CD1c-positive myeloid dendritic cell (primary cell): ENCODE measurements around the gene OR51F2.
"Not testable (repeated sequence)": the region's sequence is repeated elsewhere in the genome, so short reads cannot be mapped to it uniquely, and the experiment has no call there.

ENCODE experiments used
- DNase-seq: peaks from one replicate; pipeline ENCODE4 v3.0.0-alpha.2; 2016; ENCODE audit errors: extremely low spot score

Gene OR51F2

GRCh38 chr11:4821021-4821420 lies at the start of gene OR51F2:
OR51F2 (plus strand) TSS chr11:4821321; CDS start chr11:4821422, 101 bp downstream.
- DNase-seq = no peak

DNA sequence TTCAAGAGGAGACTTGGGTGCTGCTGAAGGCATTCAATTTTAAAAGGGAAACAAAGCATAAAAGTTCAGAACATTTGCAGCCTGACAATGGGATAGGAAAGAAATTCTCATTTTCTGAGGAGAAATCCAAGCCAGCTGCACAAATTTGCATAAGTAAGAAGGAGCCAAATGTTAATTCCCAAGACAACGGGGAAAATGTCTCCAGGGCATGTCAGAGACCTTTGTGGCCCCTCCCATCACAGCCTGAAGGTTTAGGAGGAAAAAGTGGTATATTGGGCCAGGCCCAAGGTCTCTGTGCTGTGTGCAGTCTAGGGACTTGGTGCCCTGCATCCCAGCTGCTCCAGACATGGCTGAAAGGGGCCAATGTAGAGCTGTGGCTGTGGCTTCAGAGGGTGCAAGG lies 38.7 kb upstream of the OR51F2 start:
- no peak for DNase-seq

DNA sequence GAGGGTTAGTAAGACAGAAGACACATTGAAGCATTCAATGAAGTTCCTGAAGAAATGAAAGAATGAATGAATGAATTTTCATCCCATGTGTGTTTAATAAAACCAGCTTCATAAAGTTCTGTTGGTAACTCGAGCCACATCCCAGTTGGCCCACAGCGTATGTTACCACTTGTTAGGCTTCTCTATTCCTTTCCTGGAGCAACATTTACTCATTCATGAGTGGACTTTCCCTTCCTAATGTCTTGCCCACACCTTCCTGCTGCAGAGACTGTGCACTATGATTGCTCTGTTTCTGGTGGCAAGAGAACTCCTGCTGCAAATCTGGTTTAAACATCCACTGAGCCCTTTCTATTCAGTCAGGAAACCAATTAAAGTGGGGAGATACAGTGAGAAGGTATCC lies 23.9 kb upstream of the OR51F2 start:
- no peak for DNase-seq

DNA sequence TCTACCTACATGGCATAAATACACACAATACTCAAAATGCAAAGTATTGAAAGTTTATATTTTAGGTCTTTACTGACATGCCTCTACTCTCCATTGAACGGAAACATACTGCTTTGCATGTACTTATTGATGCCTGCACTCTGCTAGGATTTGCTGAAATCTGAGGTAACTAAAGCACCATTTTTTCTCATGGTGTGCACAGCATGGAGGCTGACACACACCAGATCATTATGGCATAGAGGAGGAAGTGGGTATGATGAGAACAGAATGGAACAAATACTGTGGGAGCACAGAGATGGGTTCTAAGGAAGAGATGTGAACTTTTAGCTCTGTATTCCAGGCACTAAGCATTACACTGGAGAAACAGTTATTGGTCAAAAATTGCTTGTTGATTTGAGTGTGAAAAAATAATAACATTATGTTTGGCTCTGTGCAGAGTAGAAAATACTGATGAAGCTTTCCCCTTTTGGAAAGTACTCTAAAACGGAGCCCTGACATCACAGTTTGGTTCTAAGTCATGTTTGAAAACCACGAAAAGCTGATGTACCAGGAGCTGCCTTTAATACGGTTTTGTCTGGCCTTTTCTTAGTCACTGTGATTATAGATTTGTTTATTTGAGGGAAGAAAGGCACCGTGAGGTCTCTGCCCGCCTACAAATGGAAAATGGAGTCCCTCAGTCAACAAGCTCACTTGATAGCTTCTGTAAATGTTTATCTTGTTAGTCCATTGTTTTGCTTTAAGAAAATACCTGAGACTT lies 22.5 kb upstream of the OR51F2 start:
- no peak for DNase-seq

DNA sequence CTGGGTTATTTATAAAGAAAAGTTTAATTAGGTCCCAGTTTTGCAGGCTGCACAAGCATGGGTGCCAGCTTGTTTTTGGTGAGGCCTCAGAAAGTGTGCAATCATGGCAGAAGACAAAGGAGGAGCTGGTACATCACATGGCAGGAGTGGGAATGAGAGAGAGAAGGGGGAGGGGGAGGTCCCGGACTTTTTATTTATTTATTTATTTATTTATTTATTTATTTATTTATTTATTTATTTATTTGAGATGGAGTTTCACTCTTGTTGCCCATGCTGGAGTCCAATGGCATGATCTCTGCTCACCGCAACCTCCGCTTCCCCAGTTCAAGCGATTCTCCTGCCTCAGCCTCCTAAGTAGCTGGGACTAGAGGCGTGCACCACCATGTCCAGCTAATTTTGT lies 19.8 kb upstream of the OR51F2 start:
- not testable (repeated sequence) for DNase-seq

GRCh38 chr11:4804280-4804679 lies 16.8 kb upstream of the OR51F2 start, which contains the start of gene OR52R1:
OR52R1 (minus strand) TSS chr11:4804380; CDS start chr11:4804380, 0 bp downstream.
- DNase-seq = no peak

- no peak for DNase-seq
Observed at GRCh38 chr11:4808476-4808875, 12.6 kb upstream of the OR51F2 start.

DNA sequence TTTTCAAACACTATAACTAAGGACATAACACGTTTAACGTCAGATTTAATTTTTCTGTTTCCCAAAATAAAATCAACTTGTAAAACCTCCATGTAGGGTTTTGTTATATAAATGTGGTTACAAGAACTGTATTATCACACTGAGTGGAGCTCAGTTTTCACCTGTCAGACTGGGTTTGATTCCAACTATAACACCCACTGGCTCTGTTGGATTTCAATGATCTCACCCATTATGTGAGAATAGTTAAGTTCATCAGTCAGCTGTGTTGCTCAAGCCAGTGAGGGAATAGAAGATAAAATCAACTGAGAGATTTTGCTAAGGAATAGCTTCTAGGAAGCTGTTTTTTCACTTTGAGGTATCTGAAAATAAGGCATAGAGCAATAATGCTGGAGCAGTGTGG lies 11.9 kb upstream of the OR51F2 start:
- no peak for DNase-seq

- no peak for DNase-seq
Observed at GRCh38 chr11:4825132-4825531, 4.0 kb downstream of the OR51F2 start.

DNA sequence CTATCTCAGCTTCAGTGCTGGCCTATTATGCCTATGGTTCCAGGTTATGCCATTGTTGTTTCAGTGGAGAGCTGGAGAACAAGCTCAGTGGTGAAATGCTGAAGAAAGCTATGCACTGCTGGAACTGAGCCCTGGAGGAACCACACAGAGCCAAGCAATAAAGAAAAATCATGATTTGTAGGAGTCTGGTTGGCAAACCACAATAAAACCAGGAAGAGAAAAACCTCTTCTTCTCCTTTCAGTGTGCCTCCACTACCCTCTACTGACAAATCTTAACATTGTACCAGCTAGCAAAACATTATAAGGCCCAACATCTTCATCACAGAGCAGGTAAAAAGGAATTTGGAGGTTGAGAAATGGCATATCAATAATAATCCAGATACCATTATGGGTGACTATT lies 5.3 kb downstream of the OR51F2 start:
- no peak for DNase-seq

- DNase-seq = no peak
Observed at GRCh38 chr11:4830346-4830745, 9.2 kb downstream of the OR51F2 start.

DNA sequence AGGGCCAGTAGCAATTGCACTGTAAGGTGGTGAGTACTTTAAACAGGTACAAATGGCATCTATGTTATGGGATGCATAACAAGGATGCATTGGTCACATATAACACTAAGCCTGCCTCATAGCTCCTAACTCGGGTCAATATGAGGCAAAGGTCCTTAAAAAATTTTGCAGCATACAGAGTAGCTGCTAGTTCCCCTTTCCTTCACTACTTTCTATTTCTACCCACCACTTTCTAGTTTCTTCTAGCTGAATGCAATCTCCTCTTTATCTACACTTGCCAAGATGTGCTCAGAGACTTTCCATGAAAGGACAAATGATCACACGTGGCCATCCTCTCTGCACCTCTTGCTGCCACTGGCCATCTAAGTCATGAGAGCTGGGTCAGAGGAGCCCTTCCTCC lies 9.8 kb downstream of the OR51F2 start:
- no peak for DNase-seq

DNA sequence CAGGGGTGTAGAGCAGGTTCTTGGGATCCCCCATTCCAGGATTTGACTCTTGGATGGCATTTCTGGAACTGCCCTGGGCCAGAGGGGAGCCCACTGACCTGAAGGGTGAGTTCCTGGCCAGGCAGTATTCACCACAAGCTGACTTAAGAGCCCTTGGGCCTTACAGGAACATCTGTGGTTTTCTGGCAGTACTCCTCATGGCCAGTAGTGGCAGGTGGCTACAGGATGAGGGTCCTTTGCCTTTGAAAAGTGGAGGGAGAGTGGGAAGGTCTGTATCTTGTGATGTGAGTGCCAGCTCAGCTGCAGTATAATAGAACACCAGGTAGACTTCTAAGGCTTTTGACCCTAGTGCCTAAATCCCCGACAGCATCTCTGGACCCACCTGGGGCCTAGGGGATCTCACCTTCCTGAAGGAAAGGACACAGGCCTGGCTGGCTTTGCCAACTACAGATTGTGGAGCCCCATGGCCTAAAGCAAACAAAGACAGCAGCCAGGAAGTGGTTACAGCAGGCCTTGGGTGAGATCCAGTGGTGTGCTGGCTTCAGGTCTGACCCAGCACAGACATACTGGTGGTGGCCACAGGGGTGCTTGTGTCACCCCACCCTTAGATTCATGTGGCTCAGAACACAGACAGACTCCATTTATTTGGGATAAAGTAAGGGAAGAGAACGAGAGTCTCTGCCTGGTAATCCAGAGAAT lies 18.9 kb downstream of the OR51F2 start:
- no peak for DNase-seq

GRCh38 chr11:4848908-4849532 lies 27.9 kb downstream of the OR51F2 start, which contains the start of gene OR51S1:
OR51S1 (minus strand) TSS chr11:4849208; CDS start chr11:4849208, 0 bp downstream.
- DNase-seq = no peak

- DNase-seq = no peak
Observed at GRCh38 chr11:4851033-4851432, 29.9 kb downstream of the OR51F2 start.

GRCh38 chr11:4854286-4854685 lies 33.2 kb downstream of the OR51F2 start:
- DNase-seq = not testable (repeated sequence)

DNA sequence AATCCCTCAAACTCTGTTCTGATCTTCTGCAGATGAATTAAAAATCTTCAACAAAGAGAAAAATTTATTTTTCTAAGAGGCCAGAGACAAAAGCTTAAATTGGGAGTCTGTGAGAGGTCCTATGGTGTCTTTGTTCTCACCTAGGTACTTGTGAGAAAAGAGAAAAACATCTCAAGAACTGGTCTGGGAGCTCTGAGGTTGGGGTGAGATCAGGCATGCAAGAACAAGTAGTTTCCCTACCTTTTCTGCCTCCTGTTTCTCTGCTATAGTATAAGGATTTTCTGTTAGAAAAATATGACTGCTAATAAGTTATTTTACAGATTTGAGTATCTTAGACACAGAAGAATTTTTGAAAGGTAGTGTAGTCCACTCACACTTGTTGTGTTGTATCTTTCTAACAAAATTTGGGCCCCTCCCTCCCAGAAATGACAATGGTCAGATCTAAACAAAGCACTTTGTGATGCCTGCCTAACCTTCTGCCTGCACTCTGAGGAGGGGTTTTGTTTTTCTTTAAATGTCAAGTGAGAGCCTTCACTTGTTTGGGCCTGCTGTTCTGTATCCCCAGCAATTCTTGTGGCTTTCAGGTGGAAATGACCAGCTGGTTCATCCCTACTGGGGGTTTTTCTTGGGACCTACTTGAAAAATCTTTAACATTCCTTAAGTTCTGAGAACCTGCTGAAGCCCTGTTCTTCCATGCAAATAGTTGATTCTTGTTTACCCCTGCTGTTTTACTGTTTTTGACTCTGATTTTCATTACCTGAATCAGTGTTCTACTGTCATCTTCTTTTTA lies 41.5 kb downstream of the OR51F2 start:
- no peak for DNase-seq

GRCh38 chr11:4863876-4864275 lies 42.8 kb downstream of the OR51F2 start:
- no peak for DNase-seq

- no peak for DNase-seq
Observed at GRCh38 chr11:4865855-4866254, 44.7 kb downstream of the OR51F2 start.
